T-helper 1 cell treated with Interleukin-12 subunit alpha and Interleukin-12 subunit beta and Interleukin-4 antibody, amounts not matched to agents 30 ng/mL and 1 ng/mL, for 36 hours (primary cell): ENCODE measurements around the gene ASPDH. TPM values are rescaled to one million over a fixed set of nuclear protein-coding genes. Genes with fewer than 3 reads are reported as not detected.
"Not testable (repeated sequence)": the region's sequence is repeated elsewhere in the genome, so short reads cannot be mapped to it uniquely, and the experiment has no call there.

Source experiments
- intact Hi-C: fragments of 100-400 bp; cut with micrococcal nuclease; formaldehyde crosslinking; loops from one replicate; pipeline ENCODE4 v1.15.1; 2024
- total RNA-seq: library from RNA; stranded (reverse); gene quantifications from 2 replicates; pipeline ENCODE4 v1.2.3, GENCODE V29; 2022

Gene ASPDH
- total RNA-seq, 1 donor from 2014 or later, result not detected

- intact Hi-C loops, result no loop called here
These were observed 33.2 kb downstream of the ASPDH start for GRCh38 chr19:50480281-50481111.

GRCh38 chr19:50479761-50480251, 33.9 kb downstream of the ASPDH start:
- intact Hi-C loops, result no loop called here

GRCh38 chr19:50478901-50479715, 34.6 kb downstream of the ASPDH start:
- intact Hi-C loops, result no loop called here

- intact Hi-C loops, result loop anchor here (2.0 kb wide), 2 partner anchors 47 to 109 kb away; no protein-coding TSS in a partner anchor
These were observed 35.8 kb downstream of the ASPDH start for GRCh38 chr19:50477751-50478515.

GRCh38 chr19:50476907-50477238, 36.8 kb downstream of the ASPDH start:
- intact Hi-C loops, result loop anchor here (1.0 to 2.0 kb wide), 8 partner anchors 16 to 148 kb away; partner anchors contain the start of genes JOSD2, KCNC3, NR1H2 and POLD1

GRCh38 chr19:50476224-50476906, 37.3 kb downstream of the ASPDH start, which contains the start of the genes EMC10 and GARIN5A:
TSS of gene EMC10 (plus strand) at chr19:50476507. CDS start at chr19:50476545, 38 bp downstream.
TSS of gene GARIN5A (minus strand) at chr19:50476848. CDS start at chr19:50476388, 460 bp downstream.
- intact Hi-C loops, result loop anchor here (1.0 to 2.0 kb wide), 8 partner anchors 15 to 147 kb away; partner anchors contain the start of genes JOSD2, KCNC3, NR1H2 and POLD1

GRCh38 chr19:50475736-50476223, 37.9 kb downstream of the ASPDH start:
- intact Hi-C loops, result loop anchor here (1.0 to 2.0 kb wide), 8 partner anchors 14 to 146 kb away; partner anchors contain the start of genes JOSD2, KCNC3, NR1H2 and POLD1

- intact Hi-C loops, result no loop called here
These were observed 38.6 kb downstream of the ASPDH start for GRCh38 chr19:50475101-50475568.

- intact Hi-C loops, result not testable (repeated sequence)
These were observed 40.4 kb downstream of the ASPDH start for GRCh38 chr19:50473336-50473735.

- intact Hi-C loops, result no loop called here
These were observed 44.9 kb downstream of the ASPDH start for GRCh38 chr19:50468818-50469217.

GRCh38 chr19:50467566-50467965, 46.1 kb downstream of the ASPDH start:
- intact Hi-C loops, result no loop called here

GRCh38 chr19:50466706-50467039, 47.0 kb downstream of the ASPDH start:
- intact Hi-C loops, result no loop called here

- intact Hi-C loops, result no loop called here
These were observed 47.6 kb downstream of the ASPDH start for GRCh38 chr19:50465986-50466705.

GRCh38 chr19:50465000-50465399, 48.7 kb downstream of the ASPDH start:
- intact Hi-C loops, result no loop called here

GRCh38 chr19:50464348-50464747, 49.4 kb downstream of the ASPDH start:
- intact Hi-C loops, result no loop called here

- intact Hi-C loops, result no loop called here
These were observed 50.7 kb downstream of the ASPDH start for GRCh38 chr19:50462970-50463369.
